Upper lobe of left lung (tissue), 6 donors: ENCODE results near the gene TMEM167A. TPM values are rescaled to one million over a fixed set of nuclear protein-coding genes. Genes with fewer than 3 reads are reported as not detected.
A peak's percentile ranks its signal among the peaks of the same experiment; 100 is the strongest.
"Not testable (repeated sequence)": the region's sequence is repeated elsewhere in the genome, so short reads cannot be mapped to it uniquely, and the experiment has no call there.

ENCODE experiments used
- ATAC-seq, 2 donors: fragments of 200-7000 bp; cut with Tn5 transposase; one replicate each; pipeline ENCODE4 v1.9.1; 2022; ENCODE audit warnings: mild to moderate bottlenecking in 2 of 2, moderate library complexity in 2 of 2; ENCODE audit not compliant: low FRiP score in 2 of 2
- DNase-seq, 2 donors: peaks; one replicate each; pipeline ENCODE4 v3.0.0-alpha.2; 2019 to 2020
- H3K27ac ChIP-seq, 4 donors: fragments of 200-600 bp; sonication (generic); one replicate each; pipeline ENCODE4 v1.5.1; 2016 to 2019
- H3K27me3 ChIP-seq, 4 donors: fragments of 200-600 bp; sonication (generic); one replicate each; pipeline ENCODE4 v1.5.1; 2017 to 2019
- H3K36me3 ChIP-seq, 4 donors: fragments of 200-600 bp; sonication (generic); one replicate each; pipeline ENCODE4 v1.5.1; 2016 to 2019
- H3K4me1 ChIP-seq, 4 donors: fragments of 200-600 bp; sonication (generic); one replicate each; pipeline ENCODE4 v1.5.1; 2018 to 2019
- H3K4me3 ChIP-seq, 4 donors: fragments of 200-600 bp; sonication (generic); one replicate each; pipeline ENCODE4 v1.5.1; 2017 to 2019; ENCODE audit warnings: mild to moderate bottlenecking in 2 of 4, moderate library complexity in 1 of 4
- H3K9me3 ChIP-seq, 4 donors: fragments of 200-600 bp; sonication (generic); one replicate each; pipeline ENCODE4 v1.5.1; 2018 to 2019
- EP300 ChIP-seq, 4 donors: sonication (generic); formaldehyde crosslinking; IDR thresholded peaks; one replicate each; pipeline ENCODE4 v1.5.1; 2017; ENCODE audit warnings: antibody characterized with exemption in 4 of 4, control low read depth in 2 of 4
- POLR2A ChIP-seq, 4 donors: fragments of 450-650 bp; IDR thresholded peaks; one replicate each; pipeline ENCODE4 v1.5.1; 2016 to 2017; ENCODE audit warnings: antibody characterized with exemption in 4 of 4, mild to moderate bottlenecking in 2 of 4
- POLR2AphosphoS5 ChIP-seq, 2 donors: sonication (generic); formaldehyde crosslinking; IDR thresholded peaks; one replicate each; pipeline ENCODE4 v1.5.1; 2017; ENCODE audit warnings: antibody characterized with exemption in 2 of 2
- WGBS, 2 donors: methylation state at CpG; one replicate each; pipeline ENCODE4 v1.1.5; 2017 to 2018; 5-methylcytosine and 5-hydroxymethylcytosine counted together
- total RNA-seq, 6 donors: library from RNA; depleted of rRNA in 4 of 6; stranded (reverse); fragments of >200 nt in 4 of 6; gene quantifications; one replicate each; pipeline versions ENCODE4 v1.1.0 to v1.2.1, GENCODE V29; 2016 to 2021
- TF ChIP-seq, protein P1 (sequence below), 6 experiments: fragments of 450-650 bp in 4 of 6; fragments of 200-600 bp in 2 of 6; sonication (generic) in 2 of 6; IDR thresholded peaks; one replicate each; pipeline ENCODE4 v1.5.1; 2016 to 2019; ENCODE audit warnings: antibody characterized with exemption in 6 of 6
- donor health status: DM: no; HTN: no; CAD: no; lungs with moderate emphysema.
- donor health status: DM: no; HTN: yes; CAD: no; lungs with severe emphysema.

The TMEM167A gene
- total RNA-seq, 6 donors from 2014 or later: 14.3 to 81.2 (median 53.1) TPM

- no peaks in the 10 kb centered on the region for H3K27me3 ChIP-seq
- 4% methylated on average over 14 of the region's 14 CpGs for WGBS, 2 donors
- peak overlapping the region; percentile 82 to 94 (median 88) for H3K27ac ChIP-seq
- TF ChIP-seq, protein P1, sequence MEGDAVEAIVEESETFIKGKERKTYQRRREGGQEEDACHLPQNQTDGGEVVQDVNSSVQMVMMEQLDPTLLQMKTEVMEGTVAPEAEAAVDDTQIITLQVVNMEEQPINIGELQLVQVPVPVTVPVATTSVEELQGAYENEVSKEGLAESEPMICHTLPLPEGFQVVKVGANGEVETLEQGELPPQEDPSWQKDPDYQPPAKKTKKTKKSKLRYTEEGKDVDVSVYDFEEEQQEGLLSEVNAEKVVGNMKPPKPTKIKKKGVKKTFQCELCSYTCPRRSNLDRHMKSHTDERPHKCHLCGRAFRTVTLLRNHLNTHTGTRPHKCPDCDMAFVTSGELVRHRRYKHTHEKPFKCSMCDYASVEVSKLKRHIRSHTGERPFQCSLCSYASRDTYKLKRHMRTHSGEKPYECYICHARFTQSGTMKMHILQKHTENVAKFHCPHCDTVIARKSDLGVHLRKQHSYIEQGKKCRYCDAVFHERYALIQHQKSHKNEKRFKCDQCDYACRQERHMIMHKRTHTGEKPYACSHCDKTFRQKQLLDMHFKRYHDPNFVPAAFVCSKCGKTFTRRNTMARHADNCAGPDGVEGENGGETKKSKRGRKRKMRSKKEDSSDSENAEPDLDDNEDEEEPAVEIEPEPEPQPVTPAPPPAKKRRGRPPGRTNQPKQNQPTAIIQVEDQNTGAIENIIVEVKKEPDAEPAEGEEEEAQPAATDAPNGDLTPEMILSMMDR (IDR thresholded peaks at IDR 0.05): no peak
- no peak for TF ChIP-seq EP300 (IDR thresholded peaks at IDR 0.05)
- no peak for TF ChIP-seq POLR2AphosphoS5 (IDR thresholded peaks at IDR 0.05)
- TF ChIP-seq POLR2A (IDR thresholded peaks at IDR 0.05): no peak
- H3K4me1 ChIP-seq: peaks cover 15 to 40% (median 22%) of the 10 kb centered on the region in 4 donors
- peak; percentile 12 to 36 for ATAC-seq
- H3K4me3 ChIP-seq: peak overlapping the region; percentile 29 to 91 (median 66)
- H3K36me3 ChIP-seq: no peaks in the 10 kb centered on the region
- no peak for DNase-seq
- no peaks in the 10 kb centered on the region for H3K9me3 ChIP-seq
These were observed 568 bp upstream of the TMEM167A start for GRCh38 chr5:83077662-83078261.

- no peak for ATAC-seq
- no peaks in the 10 kb centered on the region for H3K9me3 ChIP-seq
- no peak for DNase-seq
- WGBS, 2 donors: 66 to 80% methylated on average over 6 of the region's 6 CpGs
- no peaks in the 10 kb centered on the region for H3K27me3 ChIP-seq
- no peak overlapping the region for H3K27ac ChIP-seq
- H3K4me3 ChIP-seq: no peak overlapping the region
- no peaks in the 10 kb centered on the region for H3K36me3 ChIP-seq
- H3K4me1 ChIP-seq: peaks cover 23 to 41% (median 35%) of the 10 kb centered on the region in 4 donors
- TF ChIP-seq, protein P1 (IDR thresholded peaks at IDR 0.05): no peak
- TF ChIP-seq POLR2AphosphoS5 (IDR thresholded peaks at IDR 0.05) (no peak), EP300 (IDR thresholded peaks at IDR 0.05) (no peak), POLR2A (IDR thresholded peaks at IDR 0.05) (no peak)
These were observed 4.2 kb downstream of the TMEM167A start for GRCh38 chr5:83072966-83073365.

DNA sequence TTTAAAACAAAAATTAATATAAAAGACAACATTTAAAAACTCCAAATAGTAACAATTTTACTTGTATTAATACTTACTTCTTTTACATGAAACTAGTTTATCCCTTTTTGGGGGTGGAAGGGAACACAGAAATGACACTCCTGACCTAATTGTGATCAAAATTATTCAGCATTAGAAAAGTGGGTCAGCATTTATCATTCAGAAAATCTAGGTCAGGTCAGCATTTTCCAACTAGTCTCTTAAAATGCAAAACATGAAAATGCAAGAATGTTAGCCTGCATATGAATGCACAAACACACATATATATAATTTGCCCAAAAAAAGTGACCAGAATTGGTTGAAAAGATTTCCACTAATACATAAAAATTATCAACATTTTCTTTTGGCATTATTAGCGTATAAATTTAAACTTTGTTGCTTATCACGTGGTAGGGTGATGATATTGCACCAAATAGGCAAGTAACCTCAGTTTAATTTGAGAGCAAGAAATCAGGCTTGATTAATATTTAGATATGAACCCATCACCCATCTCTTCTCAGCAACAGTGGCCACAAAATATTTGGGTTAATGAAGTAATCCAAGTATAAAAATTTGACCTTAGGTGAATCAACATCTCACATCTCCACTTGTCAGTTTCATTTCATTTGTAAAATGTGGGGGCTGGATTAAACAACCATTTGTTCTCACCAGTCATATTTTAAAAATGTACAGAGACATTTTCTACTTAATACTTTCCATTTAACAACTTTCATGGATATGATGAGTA is 5.7 kb downstream of the TMEM167A start:
- no peak overlapping the region for H3K27ac ChIP-seq
- no peaks in the 10 kb centered on the region for H3K36me3 ChIP-seq
- peaks cover 23 to 38% (median 35%) of the 10 kb centered on the region in 4 donors for H3K4me1 ChIP-seq
- 83% methylated on average over 2 of the region's 2 CpGs for WGBS, 2 donors
- H3K9me3 ChIP-seq: no peaks in the 10 kb centered on the region
- no peak for DNase-seq
- ATAC-seq: no peak
- no peaks in the 10 kb centered on the region for H3K27me3 ChIP-seq
- H3K4me3 ChIP-seq: no peak overlapping the region
- no peak for TF ChIP-seq POLR2A (IDR thresholded peaks at IDR 0.05)

- TF ChIP-seq, protein P1 (IDR thresholded peaks at IDR 0.05): no peak
- TF ChIP-seq POLR2AphosphoS5 (IDR thresholded peaks at IDR 0.05): no peak
- WGBS, 2 donors: 77 to 85% methylated on average over 2 of the region's 2 CpGs
- H3K27me3 ChIP-seq: no peaks in the 10 kb centered on the region
- no peak for ATAC-seq
- peaks cover 0 to 3% (median 0%) of the 10 kb centered on the region in 4 donors for H3K36me3 ChIP-seq
- H3K4me3 ChIP-seq: no peak overlapping the region
- H3K27ac ChIP-seq: no peak overlapping the region
- DNase-seq: no peak
- peaks cover 15 to 29% (median 19%) of the 10 kb centered on the region in 4 donors for H3K4me1 ChIP-seq
- H3K9me3 ChIP-seq: no peaks in the 10 kb centered on the region
These were observed 7.9 kb downstream of the TMEM167A start for GRCh38 chr5:83069096-83069799.

DNA sequence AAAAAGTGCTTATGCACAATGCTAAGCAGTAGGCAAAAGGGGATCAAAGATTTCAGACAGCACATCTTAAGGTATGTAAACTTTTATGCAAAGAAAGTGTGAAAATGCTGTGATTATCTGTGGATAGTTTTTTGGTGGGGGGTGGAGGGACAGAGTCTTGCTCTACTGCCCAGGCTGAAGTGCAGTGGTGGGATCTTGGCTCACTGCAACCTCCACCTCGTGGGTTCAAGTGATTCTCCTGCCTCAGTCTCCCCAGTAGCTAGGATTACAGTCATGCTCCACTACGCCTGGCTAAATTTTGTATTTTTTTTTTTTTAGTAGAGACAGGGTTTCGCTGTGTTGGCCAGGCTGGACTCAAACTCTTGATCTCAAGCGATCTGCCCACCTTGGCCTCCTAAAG is 9.8 kb downstream of the TMEM167A start:
- not testable (repeated sequence) for H3K27me3 ChIP-seq, H3K9me3 ChIP-seq, DNase-seq, H3K4me3 ChIP-seq, H3K27ac ChIP-seq, ATAC-seq, H3K36me3 ChIP-seq
- WGBS, 2 donors: 98 to 99% methylated on average over 4 of the region's 4 CpGs
- H3K4me1 ChIP-seq: peaks cover 2 to 25% (median 11%) of the 10 kb centered on the region in 4 donors
